ENCODE results near the gene GALNT17. TPM values are rescaled to one million over a fixed set of nuclear protein-coding genes. Genes with fewer than 3 reads are reported as not detected.

The GALNT17 gene
- total RNA-seq, 3 donors from 2014 or later, result 1.2 to 9.9 (median 3.3) TPM

- intact Hi-C loops (cut with DNase I; ENCODE audit: low total_unique reads), result no loop called here
- no peak overlapping the region for H3K27ac ChIP-seq
- no peak for DNase-seq (ENCODE audit: low spot score in 2 of 2)
- H3K9me3 ChIP-seq, result peaks cover 0 to 6% of the 10 kb centered on the region in 2 donors
- H3K36me3 ChIP-seq, result no peaks in the 10 kb centered on the region
- no peaks in the 10 kb centered on the region for H3K4me1 ChIP-seq
- H3K27me3 ChIP-seq, result no peaks in the 10 kb centered on the region
- TF ChIP-seq POLR2AphosphoS5 (IDR thresholded peaks at IDR 0.05), result no peak
- H3K4me3 ChIP-seq, result no peak overlapping the region
These were observed 359.4 kb downstream of the GALNT17 start for GRCh38 chr7:71491336-71491735.

GRCh38 chr7:71495828-71496227, 363.9 kb downstream of the GALNT17 start:
- no peak overlapping the region for H3K4me3 ChIP-seq
- H3K36me3 ChIP-seq, result no peaks in the 10 kb centered on the region
- no peak for DNase-seq (ENCODE audit: low spot score in 2 of 2)
- no peak overlapping the region for H3K27ac ChIP-seq
- no peaks in the 10 kb centered on the region for H3K9me3 ChIP-seq
- H3K4me1 ChIP-seq, result no peaks in the 10 kb centered on the region
- H3K27me3 ChIP-seq, result no peaks in the 10 kb centered on the region
- intact Hi-C loops (cut with DNase I; ENCODE audit: low total_unique reads), result no loop called here
- TF ChIP-seq CTCF (IDR thresholded peaks at IDR 0.05) (no peak), POLR2AphosphoS5 (IDR thresholded peaks at IDR 0.05) (no peak), POLR2A (IDR thresholded peaks at IDR 0.05) (no peak)

- peak overlapping the region; percentile 45 to 55 for H3K27ac ChIP-seq
- intact Hi-C loops (cut with DNase I; ENCODE audit: low total_unique reads), result no loop called here
- H3K27me3 ChIP-seq, result no peaks in the 10 kb centered on the region
- no peaks in the 10 kb centered on the region for H3K9me3 ChIP-seq
- TF ChIP-seq POLR2A (IDR thresholded peaks at IDR 0.05), result no peak
- TF ChIP-seq CTCF (IDR thresholded peaks at IDR 0.05), result no peak
- TF ChIP-seq POLR2AphosphoS5 (IDR thresholded peaks at IDR 0.05), result no peak
- H3K36me3 ChIP-seq, result no peaks in the 10 kb centered on the region
- no peaks in the 10 kb centered on the region for H3K4me1 ChIP-seq
- H3K4me3 ChIP-seq, result peak overlapping the region in 1 of 3 donors; percentile 41
- no peak for DNase-seq (ENCODE audit: low spot score in 2 of 2)
These were observed 365.5 kb downstream of the GALNT17 start for GRCh38 chr7:71497256-71497946.

- Histone ChIP-seq H3K27me3 (no peaks in the 10 kb centered on the region), H3K4me3 (no peak overlapping the region), H3K9me3 (no peaks in the 10 kb centered on the region), H3K36me3 (no peaks in the 10 kb centered on the region), H3K27ac (no peak overlapping the region), H3K4me1 (no peaks in the 10 kb centered on the region)
- intact Hi-C loops (cut with DNase I; ENCODE audit: low total_unique reads), result no loop called here
- no peak for TF ChIP-seq CTCF (IDR thresholded peaks at IDR 0.05)
- no peak for TF ChIP-seq POLR2AphosphoS5 (IDR thresholded peaks at IDR 0.05)
- TF ChIP-seq POLR2A (IDR thresholded peaks at IDR 0.05), result no peak
- no peak for DNase-seq (ENCODE audit: low spot score in 2 of 2)
These were observed 366.4 kb downstream of the GALNT17 start for GRCh38 chr7:71498381-71498780.

GRCh38 chr7:71504697-71505441, 372.9 kb downstream of the GALNT17 start:
- Histone ChIP-seq H3K36me3 (no peaks in the 10 kb centered on the region), H3K9me3 (no peaks in the 10 kb centered on the region), H3K4me1 (no peaks in the 10 kb centered on the region), H3K4me3 (no peak overlapping the region), H3K27ac (no peak overlapping the region), H3K27me3 (no peaks in the 10 kb centered on the region)
- intact Hi-C loops (cut with DNase I; ENCODE audit: low total_unique reads), result no loop called here
- no peak for DNase-seq (ENCODE audit: low spot score in 2 of 2)
- TF ChIP-seq CTCF (IDR thresholded peaks at IDR 0.05) (no peak), POLR2A (IDR thresholded peaks at IDR 0.05) (no peak), POLR2AphosphoS5 (IDR thresholded peaks at IDR 0.05) (no peak)

All from breast epithelium (tissue), 4 donors.